ENCODE measurements around the gene DPF3.

Gene DPF3

GRCh38 chr14:72792051-72792788, 101.7 kb downstream of the DPF3 start:
- no peak overlapping the region for H4K91ac ChIP-seq (ENCODE audit: low read depth, low read length, poor library complexity)
- peak; percentile 12 for DNase-seq (ENCODE audit: low spot score)
- no peaks in the 10 kb centered on the region for H3K79me1 ChIP-seq (ENCODE audit: low read depth, low read length)
- H3K4ac ChIP-seq (ENCODE audit: low read length): no peak overlapping the region
- no peak overlapping the region for H3K4me3 ChIP-seq (ENCODE audit: low read length in 2 of 2)
- H2AFZ ChIP-seq (ENCODE audit: low read length): peak overlapping the region; percentile 76
- no peak overlapping the region for H3K4me2 ChIP-seq (ENCODE audit: insufficient read depth, low read length, poor library complexity, severe bottlenecking)
- no peak overlapping the region for H2BK120ac ChIP-seq (ENCODE audit: low read depth, low read length)
- H3K9me3 ChIP-seq (replicated peaks in 1 of 2; ENCODE audit: control insufficient read depth in 2 of 2, insufficient read depth in 1 of 2, low read depth in 1 of 2, low read length in 2 of 2): no peaks in the 10 kb centered on the region
- no peak overlapping the region for H2BK15ac ChIP-seq (ENCODE audit: low read length)
- no peak overlapping the region for H3K27ac ChIP-seq (replicated peaks; ENCODE audit: low read length)
- no peak overlapping the region for H2BK12ac ChIP-seq (ENCODE audit: low read length)
- no peak overlapping the region for H4K8ac ChIP-seq (ENCODE audit: low read depth, low read length)
- H3K4me1 ChIP-seq (ENCODE audit: control insufficient read depth in 2 of 2, insufficient read depth in 1 of 2, low read depth in 1 of 2, low read length in 2 of 2): peaks cover 3 to 14% of the 10 kb centered on the region in 2 donors
- H3K14ac ChIP-seq (ENCODE audit: low read length): no peak overlapping the region
- H3K36me3 ChIP-seq (replicated peaks in 1 of 2; ENCODE audit: control insufficient read depth in 2 of 2, insufficient read depth in 2 of 2, low read length in 2 of 2): no peaks in the 10 kb centered on the region
- H3K9ac ChIP-seq (ENCODE audit: low read depth, low read length, poor library complexity): no peak overlapping the region
- no peak overlapping the region for H3K23ac ChIP-seq (ENCODE audit: low read depth, low read length, poor library complexity)
- no peak overlapping the region for H2AK5ac ChIP-seq (ENCODE audit: low read depth, low read length)
- no CpG with 5 or more reads among the region's 16 CpGs for WGBS, 2 donors (ENCODE audit: extremely low coverage in 2 of 2, insufficient read length in 2 of 2, insufficient replicate concordance in 1 of 2)
- no peaks in the 10 kb centered on the region for H3K27me3 ChIP-seq (ENCODE audit: control insufficient read depth in 3 of 3, insufficient read depth in 3 of 3, low read depth in 1 of 3, low read length in 3 of 3)
- H3K18ac ChIP-seq (ENCODE audit: low read length): peak overlapping the region; percentile 87
- no peak overlapping the region for H2BK5ac ChIP-seq (ENCODE audit: low read length)

GRCh38 chr14:72790887-72791566, 102.9 kb downstream of the DPF3 start:
- Histone ChIP-seq H4K91ac (ENCODE audit: low read depth, low read length, poor library complexity) (no peak overlapping the region), H2AFZ (ENCODE audit: low read length) (peak overlapping the region; percentile 57), H3K79me1 (ENCODE audit: low read depth, low read length) (no peaks in the 10 kb centered on the region), H3K4me2 (ENCODE audit: insufficient read depth, low read length, poor library complexity, severe bottlenecking) (no peak overlapping the region), H3K14ac (ENCODE audit: low read length) (no peak overlapping the region), H3K9ac (ENCODE audit: low read depth, low read length, poor library complexity) (no peak overlapping the region), H2AK5ac (ENCODE audit: low read depth, low read length) (no peak overlapping the region), H2BK12ac (ENCODE audit: low read length) (no peak overlapping the region), H3K23ac (ENCODE audit: low read depth, low read length, poor library complexity) (no peak overlapping the region), H3K27ac (replicated peaks; ENCODE audit: low read length) (no peak overlapping the region), H3K36me3 (replicated peaks in 1 of 2; ENCODE audit: control insufficient read depth in 2 of 2, insufficient read depth in 2 of 2, low read length in 2 of 2) (no peaks in the 10 kb centered on the region), H2BK120ac (ENCODE audit: low read depth, low read length) (no peak overlapping the region), H3K4me1 (ENCODE audit: control insufficient read depth in 2 of 2, insufficient read depth in 1 of 2, low read depth in 1 of 2, low read length in 2 of 2) (peaks cover 3 to 11% of the 10 kb centered on the region in 2 donors), H2BK15ac (ENCODE audit: low read length) (no peak overlapping the region), H3K4ac (ENCODE audit: low read length) (no peak overlapping the region), H3K18ac (ENCODE audit: low read length) (no peak overlapping the region), H3K9me3 (replicated peaks in 1 of 2; ENCODE audit: control insufficient read depth in 2 of 2, insufficient read depth in 1 of 2, low read depth in 1 of 2, low read length in 2 of 2) (no peaks in the 10 kb centered on the region), H2BK5ac (ENCODE audit: low read length) (no peak overlapping the region), H3K4me3 (ENCODE audit: low read length in 2 of 2) (no peak overlapping the region), H3K27me3 (ENCODE audit: control insufficient read depth in 3 of 3, insufficient read depth in 3 of 3, low read depth in 1 of 3, low read length in 3 of 3) (no peaks in the 10 kb centered on the region), H4K8ac (ENCODE audit: low read depth, low read length) (no peak overlapping the region)
- WGBS, 2 donors (ENCODE audit: extremely low coverage in 2 of 2, insufficient read length in 2 of 2, insufficient replicate concordance in 1 of 2): no CpG with 5 or more reads among the region's 10 CpGs
- no peak for DNase-seq (ENCODE audit: low spot score)

DNA sequence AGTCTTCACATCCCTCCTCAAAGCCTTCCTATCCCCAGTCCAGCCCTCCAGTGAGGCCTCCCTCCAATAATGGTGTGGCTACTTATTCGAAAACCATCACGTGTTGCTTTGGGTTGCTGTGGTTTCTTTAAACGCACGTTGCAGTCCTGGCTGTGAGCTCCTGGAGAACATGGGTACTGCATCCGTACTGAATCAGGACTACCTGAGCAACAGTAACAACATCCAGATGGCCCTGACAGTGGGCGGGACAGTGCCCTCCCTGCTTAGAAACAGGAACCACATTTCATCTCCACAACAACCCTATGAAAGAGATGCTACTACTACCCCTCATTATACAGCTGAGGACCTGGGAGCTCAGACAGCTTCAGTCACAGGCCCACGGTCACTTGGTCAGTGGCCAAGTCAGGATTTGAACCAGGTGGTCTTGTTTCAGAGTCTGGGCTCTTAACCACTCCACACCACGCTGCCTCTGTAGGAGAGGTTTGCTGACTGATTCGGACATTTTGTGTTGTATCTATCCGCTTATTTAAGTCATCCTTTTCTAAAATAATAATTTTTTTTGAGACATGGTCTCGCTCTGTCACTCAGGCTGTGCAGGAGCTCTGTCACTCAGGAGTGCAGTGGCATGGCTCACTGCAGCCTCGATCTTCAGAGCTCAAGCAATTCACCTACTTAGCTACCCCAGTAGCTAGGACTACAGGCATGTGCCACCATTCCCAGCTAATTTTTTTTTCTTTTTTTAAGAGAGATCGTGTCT, 104.8 kb downstream of the DPF3 start:
- H3K23ac ChIP-seq (ENCODE audit: low read depth, low read length, poor library complexity): no peak overlapping the region
- no peak for DNase-seq (ENCODE audit: low spot score)
- H3K4me2 ChIP-seq (ENCODE audit: insufficient read depth, low read length, poor library complexity, severe bottlenecking): no peak overlapping the region
- H3K18ac ChIP-seq (ENCODE audit: low read length): no peak overlapping the region
- no peaks in the 10 kb centered on the region for H3K9me3 ChIP-seq (replicated peaks in 1 of 2; ENCODE audit: control insufficient read depth in 2 of 2, insufficient read depth in 1 of 2, low read depth in 1 of 2, low read length in 2 of 2)
- peaks cover 3 to 11% of the 10 kb centered on the region in 2 donors for H3K4me1 ChIP-seq (ENCODE audit: control insufficient read depth in 2 of 2, insufficient read depth in 1 of 2, low read depth in 1 of 2, low read length in 2 of 2)
- no peaks in the 10 kb centered on the region for H3K79me1 ChIP-seq (ENCODE audit: low read depth, low read length)
- H3K27ac ChIP-seq (replicated peaks; ENCODE audit: low read length): no peak overlapping the region
- no peak overlapping the region for H2BK12ac ChIP-seq (ENCODE audit: low read length)
- H3K27me3 ChIP-seq (ENCODE audit: control insufficient read depth in 3 of 3, insufficient read depth in 3 of 3, low read depth in 1 of 3, low read length in 3 of 3): no peaks in the 10 kb centered on the region
- no peak overlapping the region for H2BK120ac ChIP-seq (ENCODE audit: low read depth, low read length)
- H3K9ac ChIP-seq (ENCODE audit: low read depth, low read length, poor library complexity): no peak overlapping the region
- no peak overlapping the region for H2BK15ac ChIP-seq (ENCODE audit: low read length)
- H4K91ac ChIP-seq (ENCODE audit: low read depth, low read length, poor library complexity): no peak overlapping the region
- no peak overlapping the region for H2AK5ac ChIP-seq (ENCODE audit: low read depth, low read length)
- no peak overlapping the region for H3K4ac ChIP-seq (ENCODE audit: low read length)
- no peak overlapping the region for H3K4me3 ChIP-seq (ENCODE audit: low read length in 2 of 2)
- no peaks in the 10 kb centered on the region for H3K36me3 ChIP-seq (replicated peaks in 1 of 2; ENCODE audit: control insufficient read depth in 2 of 2, insufficient read depth in 2 of 2, low read length in 2 of 2)
- no peak overlapping the region for H2BK5ac ChIP-seq (ENCODE audit: low read length)
- no peak overlapping the region for H3K14ac ChIP-seq (ENCODE audit: low read length)
- H4K8ac ChIP-seq (ENCODE audit: low read depth, low read length): no peak overlapping the region
- no peak overlapping the region for H2AFZ ChIP-seq (ENCODE audit: low read length)
- WGBS, 2 donors (ENCODE audit: extremely low coverage in 2 of 2, insufficient read length in 2 of 2, insufficient replicate concordance in 1 of 2): no CpG with 5 or more reads among the region's 13 CpGs

GRCh38 chr14:72788255-72788654, 105.6 kb downstream of the DPF3 start:
- Histone ChIP-seq H3K4ac (ENCODE audit: low read length) (no peak overlapping the region), H2AFZ (ENCODE audit: low read length) (peak overlapping the region; percentile 67), H2AK5ac (ENCODE audit: low read depth, low read length) (no peak overlapping the region), H3K27ac (replicated peaks; ENCODE audit: low read length) (no peak overlapping the region), H2BK120ac (ENCODE audit: low read depth, low read length) (no peak overlapping the region), H3K23ac (ENCODE audit: low read depth, low read length, poor library complexity) (no peak overlapping the region), H3K79me1 (ENCODE audit: low read depth, low read length) (no peaks in the 10 kb centered on the region), H3K9ac (ENCODE audit: low read depth, low read length, poor library complexity) (no peak overlapping the region), H3K27me3 (ENCODE audit: control insufficient read depth in 3 of 3, insufficient read depth in 3 of 3, low read depth in 1 of 3, low read length in 3 of 3) (no peaks in the 10 kb centered on the region), H3K4me2 (ENCODE audit: insufficient read depth, low read length, poor library complexity, severe bottlenecking) (no peak overlapping the region), H4K8ac (ENCODE audit: low read depth, low read length) (no peak overlapping the region), H3K36me3 (replicated peaks in 1 of 2; ENCODE audit: control insufficient read depth in 2 of 2, insufficient read depth in 2 of 2, low read length in 2 of 2) (no peaks in the 10 kb centered on the region), H2BK12ac (ENCODE audit: low read length) (no peak overlapping the region), H3K4me3 (ENCODE audit: low read length in 2 of 2) (no peak overlapping the region), H4K91ac (ENCODE audit: low read depth, low read length, poor library complexity) (no peak overlapping the region), H3K9me3 (replicated peaks in 1 of 2; ENCODE audit: control insufficient read depth in 2 of 2, insufficient read depth in 1 of 2, low read depth in 1 of 2, low read length in 2 of 2) (no peaks in the 10 kb centered on the region), H2BK15ac (ENCODE audit: low read length) (no peak overlapping the region), H3K14ac (ENCODE audit: low read length) (no peak overlapping the region), H3K18ac (ENCODE audit: low read length) (peak overlapping the region; percentile 46), H3K4me1 (ENCODE audit: control insufficient read depth in 2 of 2, insufficient read depth in 1 of 2, low read depth in 1 of 2, low read length in 2 of 2) (peaks cover 3 to 11% of the 10 kb centered on the region in 2 donors), H2BK5ac (ENCODE audit: low read length) (no peak overlapping the region)
- no peak for DNase-seq (ENCODE audit: low spot score)
- no CpG with 5 or more reads among the region's 6 CpGs for WGBS, 2 donors (ENCODE audit: extremely low coverage in 2 of 2, insufficient read length in 2 of 2, insufficient replicate concordance in 1 of 2)

Measured in neuronal stem cell (in vitro differentiated cells).